HT1080 (cell line): ENCODE measurements around the gene MYBPH. TPM values are rescaled to one million over a fixed set of nuclear protein-coding genes. Genes with fewer than 3 reads are reported as not detected.
A peak's percentile ranks its signal among the peaks of the same experiment; 100 is the strongest.

Source experiments
- DNase-seq: peaks from one replicate; pipeline ENCODE4 v3.0.0-alpha.2; 2015; ENCODE audit warnings: low read depth
- total RNA-seq: library from RNA; depleted of rRNA; stranded (reverse); fragments of >200 nt; shearing (Covaris generic); gene quantifications from 2 replicates; pipeline ENCODE4 v1.2.3, GENCODE V29; 2014

The MYBPH gene
- total RNA-seq, 1 experiment from 2014 or later = not detected

DNA sequence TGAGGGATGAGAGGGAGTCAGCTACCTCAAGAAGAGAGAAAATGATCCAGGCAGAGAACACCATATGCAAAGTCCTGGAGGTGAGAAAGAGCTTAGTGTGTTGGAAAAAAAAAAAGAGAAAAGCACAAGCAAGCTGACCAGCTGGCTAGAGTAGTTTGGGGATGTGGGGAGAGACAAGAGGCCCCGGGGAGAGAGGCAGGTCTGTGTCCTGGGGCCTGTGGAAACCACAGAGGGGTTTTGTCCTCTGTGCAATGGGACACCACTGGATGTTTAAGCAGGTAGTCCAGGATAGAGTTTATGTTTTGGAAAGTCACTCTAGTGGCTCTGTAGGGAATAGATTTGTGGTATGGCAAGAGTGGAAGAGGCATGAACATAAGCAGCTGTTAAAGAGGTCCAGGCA, 25.3 kb upstream of the MYBPH start:
- no peak for DNase-seq

DNA sequence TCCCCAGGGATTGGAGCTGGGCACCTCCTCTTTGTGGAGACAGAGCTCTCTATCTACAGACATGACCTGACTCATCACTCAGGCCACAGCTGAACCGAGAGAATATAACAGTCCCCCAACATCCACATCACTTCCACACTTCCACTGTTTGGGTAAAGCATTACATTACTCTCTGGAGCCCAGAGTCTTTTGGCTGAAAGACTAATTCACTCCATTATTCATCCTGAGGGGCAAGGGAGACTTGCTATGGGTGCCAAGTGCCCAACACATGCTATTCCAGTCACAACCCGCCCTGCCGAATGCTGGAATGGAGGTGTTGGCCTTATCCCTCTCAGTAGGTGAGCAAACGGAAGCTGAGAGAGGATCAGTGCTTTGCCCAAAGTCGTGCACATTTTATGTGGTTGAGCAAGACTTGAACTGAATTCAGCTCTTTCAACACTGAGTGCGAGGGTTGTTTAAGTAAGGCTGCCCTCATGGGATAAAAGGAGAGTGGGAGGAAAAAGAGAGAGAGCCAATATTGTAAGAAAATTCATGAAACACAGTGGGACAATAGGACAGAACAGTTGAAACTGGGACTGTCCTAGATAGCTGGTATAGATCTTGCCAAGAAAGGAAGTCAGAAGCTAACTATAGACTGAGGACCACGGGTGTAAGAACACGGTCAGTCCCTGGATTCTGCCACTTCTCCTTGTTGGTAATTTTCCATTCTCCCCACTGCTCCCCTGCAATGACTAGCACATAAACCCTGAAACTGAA, 24.4 kb upstream of the MYBPH start:
- DNase-seq = peak; percentile 23

DNA sequence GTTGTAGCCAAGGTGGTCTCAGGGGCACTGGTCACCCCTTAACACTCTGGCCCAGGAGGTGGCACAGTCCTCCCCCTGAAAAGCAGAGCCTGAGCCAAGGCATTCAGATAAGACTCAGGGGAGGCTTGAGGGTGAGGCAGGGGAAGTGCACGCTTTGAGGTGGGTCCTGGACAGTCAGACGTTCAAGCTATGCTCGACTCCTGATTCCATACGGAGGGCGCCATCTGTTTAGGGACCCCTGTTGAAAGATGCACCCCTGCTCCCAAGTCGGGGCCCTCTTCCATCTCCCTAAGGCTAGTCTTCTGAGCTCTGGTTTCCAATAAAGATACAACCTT, 23.8 kb upstream of the MYBPH start:
- no peak for DNase-seq

DNA sequence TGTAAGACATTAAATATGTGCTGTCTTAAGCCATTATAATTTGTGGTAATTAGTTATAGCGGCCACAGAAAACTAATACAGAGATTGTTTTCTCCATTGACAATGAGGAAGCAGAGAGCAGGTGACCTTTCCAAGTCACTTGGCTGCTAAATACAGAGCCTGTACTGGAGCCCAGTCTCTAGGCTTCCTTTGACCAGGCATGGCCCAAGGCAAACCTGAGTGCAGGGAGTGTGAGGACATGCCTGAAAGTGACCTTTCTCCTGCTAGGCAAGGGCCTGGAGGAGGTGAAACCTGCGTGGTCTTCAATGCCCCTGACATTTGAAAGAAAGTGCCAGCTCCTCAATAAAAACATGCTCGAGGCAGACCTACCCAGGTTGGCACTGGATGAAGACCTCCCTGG, 23.4 kb upstream of the MYBPH start:
- DNase-seq = no peak

DNA sequence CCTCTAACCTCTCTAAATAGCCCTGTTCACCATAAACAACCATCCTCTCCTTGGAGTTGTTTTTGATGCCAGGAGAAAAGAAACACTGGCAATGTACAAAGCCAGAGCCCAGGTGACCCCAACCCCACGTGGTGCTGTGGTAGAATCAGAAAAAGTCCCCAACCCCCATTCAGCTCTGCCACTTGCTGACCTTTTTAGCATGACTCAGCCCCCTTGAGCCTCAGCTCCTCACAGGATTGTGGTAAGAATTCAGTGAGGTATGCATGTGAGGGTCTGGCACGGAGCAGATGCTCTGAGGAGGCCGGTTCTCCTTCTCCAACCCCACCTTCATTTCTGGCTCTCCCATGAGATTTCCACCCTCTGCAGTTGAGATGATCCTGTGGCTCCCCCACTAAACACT, 22.0 kb upstream of the MYBPH start:
- peak; percentile 83 for DNase-seq

DNA sequence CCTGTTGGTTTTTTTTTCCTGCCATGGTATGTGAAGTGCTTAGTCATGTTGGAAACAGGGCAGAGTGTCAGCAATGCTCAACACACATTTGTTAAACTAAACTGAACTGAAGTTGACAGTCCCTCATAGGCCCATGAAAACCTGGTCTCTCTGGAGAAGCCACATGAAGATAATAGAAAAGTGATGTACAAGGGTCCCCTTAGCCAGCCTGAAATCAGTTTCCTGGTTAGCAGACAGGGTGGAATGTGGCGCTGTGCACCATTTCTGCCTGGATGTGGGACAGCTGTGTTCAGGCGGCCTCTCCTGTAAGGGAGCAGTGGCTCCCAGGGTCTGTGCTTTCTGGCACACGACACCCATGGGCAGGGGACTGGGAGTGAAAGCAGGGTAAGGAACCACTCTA, 20.7 kb upstream of the MYBPH start:
- DNase-seq = no peak

DNA sequence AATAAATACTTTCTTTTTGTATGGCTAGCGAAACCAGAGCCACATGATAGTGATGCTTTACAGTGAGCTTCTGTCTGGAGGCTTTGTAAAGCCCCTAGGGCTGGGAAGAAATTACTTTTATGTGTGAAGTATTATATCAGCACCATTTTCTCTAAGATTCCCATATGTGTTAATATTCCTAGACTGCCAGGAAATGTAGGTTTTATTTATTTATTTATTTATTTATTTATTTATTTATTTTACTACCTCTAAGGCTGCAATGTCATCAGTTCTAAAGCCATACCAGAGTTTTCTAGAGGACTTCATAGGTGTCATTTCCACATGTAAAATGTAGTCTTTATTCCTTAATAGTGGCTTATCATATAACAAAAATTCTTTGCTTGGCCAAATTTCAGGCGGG, 15.3 kb upstream of the MYBPH start:
- no peak for DNase-seq

DNA sequence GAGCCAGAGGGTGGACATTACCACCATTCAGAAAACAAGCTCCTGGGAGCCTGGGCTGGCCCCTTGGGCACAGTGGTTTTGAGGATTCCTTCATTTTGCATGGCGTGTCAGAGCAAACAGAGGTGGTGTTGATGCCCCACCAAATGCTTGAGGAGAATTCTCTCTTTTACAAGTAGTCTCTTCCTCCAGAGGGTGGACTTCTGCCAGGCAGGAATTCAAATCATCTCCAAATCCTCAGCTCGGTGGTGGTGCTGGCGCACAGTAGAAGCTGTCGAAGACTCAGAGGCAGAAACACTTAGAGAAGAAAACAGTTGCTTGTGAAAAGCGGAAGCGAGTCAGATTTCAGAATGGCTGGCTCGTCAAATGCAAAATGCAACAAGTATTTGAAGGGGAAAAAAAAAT, 14.3 kb upstream of the MYBPH start:
- no peak for DNase-seq

DNA sequence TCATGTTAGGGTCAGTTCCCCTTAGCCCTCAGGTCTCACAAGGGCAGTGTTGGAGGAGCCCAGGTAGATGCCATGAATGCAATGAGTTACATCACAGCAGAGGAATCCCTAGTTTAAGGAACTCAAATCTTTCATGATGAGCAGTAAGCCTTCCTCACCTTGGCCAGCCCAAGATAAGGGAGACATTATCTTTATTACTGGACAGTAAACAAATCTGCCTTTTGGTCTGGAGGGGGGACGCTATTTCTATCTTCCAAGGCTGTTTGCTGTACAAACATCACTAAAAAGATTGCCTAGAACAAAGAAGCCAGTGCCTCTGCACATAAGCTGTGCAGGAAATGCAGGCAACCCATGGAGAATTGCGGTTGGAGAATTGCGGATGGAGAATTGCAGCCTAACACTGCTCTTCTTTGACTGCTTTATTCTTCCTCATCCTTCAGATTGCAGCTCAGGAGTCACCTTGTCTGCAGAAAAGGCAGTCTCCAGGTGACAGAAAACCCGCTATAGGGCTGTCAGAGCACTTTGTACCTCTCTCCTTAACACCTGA, 13.1 kb upstream of the MYBPH start:
- DNase-seq = no peak

DNA sequence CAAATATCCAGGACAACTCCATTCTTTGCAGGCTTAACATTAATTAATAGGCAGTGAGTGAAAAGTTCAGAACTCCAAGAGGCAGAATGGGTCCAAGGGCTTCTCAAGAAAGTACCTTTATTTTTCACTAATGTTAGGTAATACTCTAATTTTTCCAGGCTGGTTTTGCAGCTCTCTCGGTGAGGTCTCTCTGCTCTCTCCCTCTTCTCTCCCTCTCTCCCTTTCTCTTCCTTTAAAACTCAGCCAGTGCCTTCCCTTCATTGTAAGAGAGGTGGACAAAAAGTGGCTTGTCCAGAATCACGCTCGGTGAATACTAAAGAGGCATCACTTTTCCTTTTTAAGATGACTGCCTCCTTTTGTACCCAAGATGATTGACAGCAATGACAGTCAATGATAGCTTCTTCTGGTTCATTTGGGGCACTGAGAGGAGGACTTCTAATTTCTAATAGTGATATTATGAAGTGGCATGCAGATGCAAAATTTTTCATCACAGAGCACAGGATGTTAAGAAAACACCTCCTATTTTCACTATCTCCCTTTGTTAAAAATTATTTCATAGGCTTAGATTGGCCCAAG, 12.2 kb upstream of the MYBPH start:
- no peak for DNase-seq

DNA sequence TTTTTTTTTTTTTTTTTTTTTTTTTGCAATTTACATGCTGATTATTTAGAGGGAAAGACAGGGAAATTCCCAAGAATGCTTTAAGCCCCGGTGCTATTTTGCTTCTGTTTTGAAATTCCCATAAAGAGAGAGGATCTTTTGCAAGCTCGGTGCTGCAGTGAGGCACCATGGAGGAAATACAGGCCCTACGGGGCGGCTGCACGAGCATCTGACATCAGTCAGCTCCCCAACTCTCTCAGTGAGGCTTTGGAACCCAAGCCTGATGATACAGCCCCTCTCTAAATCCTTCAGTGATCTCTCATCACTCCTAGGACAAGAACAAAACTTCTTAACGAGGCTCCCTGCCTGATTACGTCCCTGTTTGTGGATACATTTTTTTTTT, 11.7 kb upstream of the MYBPH start:
- no peak for DNase-seq

DNA sequence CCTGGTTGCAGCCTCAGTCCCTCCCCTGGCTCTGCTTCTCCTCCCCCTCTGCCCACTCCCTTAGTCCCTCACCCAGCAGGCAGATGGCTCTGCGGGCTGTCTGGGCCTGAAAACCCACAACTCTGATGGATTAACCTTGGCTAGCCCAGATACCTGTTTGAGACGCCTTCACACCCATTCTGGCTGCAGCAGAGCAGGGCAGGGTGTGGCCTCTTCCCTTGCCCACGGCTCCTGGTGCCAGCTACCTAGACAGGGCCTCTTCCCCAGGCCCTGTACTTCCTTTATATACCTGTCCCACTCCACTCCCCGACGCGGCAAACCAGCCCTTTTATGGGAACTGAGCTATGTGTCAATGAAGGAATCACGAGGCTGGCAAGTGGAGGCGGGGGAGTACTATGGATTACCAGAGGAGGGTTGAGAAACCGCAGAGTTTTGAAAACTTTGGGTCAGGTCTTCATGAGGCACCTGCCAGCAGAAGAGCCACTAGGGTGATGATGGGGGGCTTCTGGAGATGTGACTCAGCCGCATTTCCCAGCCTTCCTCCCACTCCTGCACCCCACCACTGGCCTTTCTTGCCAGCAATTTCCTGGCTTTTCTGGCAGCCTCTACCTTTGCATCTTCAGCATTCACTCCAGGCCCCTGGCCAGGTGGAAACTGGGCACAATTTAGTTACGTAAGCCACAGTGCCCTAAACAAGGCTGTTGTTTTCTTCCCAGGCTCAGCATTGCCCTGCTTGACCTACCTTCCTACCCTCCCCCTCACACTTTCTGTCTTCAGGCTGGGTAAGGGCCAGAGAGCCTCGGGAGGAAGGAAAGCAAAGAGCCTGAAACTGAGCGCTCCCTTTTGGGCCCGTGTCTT, 11.0 kb upstream of the MYBPH start, which contains the start of gene CHI3L1:
CHI3L1 (minus strand) TSS at position 259 of the 858 bp plus-strand sequence; CDS start at position 178, 81 bp downstream.
- DNase-seq = peak; percentile 82

DNA sequence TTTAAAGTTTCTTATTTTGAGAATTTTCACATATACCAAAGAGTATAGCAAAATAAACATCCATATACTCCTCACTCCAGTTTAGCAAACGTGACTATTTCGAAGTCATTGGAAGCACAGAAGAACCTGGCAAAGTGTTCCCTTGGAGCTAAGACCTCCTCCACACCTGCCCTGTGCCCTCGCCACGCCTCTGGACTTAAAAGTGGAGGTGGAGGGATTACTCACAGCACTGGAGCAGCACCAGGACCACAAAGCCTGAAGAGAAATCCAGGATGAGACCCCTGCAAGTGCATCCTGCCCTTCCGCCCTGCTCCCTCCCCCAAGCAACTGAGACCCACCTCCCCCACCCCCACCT, 10.4 kb upstream of the MYBPH start:
- no peak for DNase-seq

DNA sequence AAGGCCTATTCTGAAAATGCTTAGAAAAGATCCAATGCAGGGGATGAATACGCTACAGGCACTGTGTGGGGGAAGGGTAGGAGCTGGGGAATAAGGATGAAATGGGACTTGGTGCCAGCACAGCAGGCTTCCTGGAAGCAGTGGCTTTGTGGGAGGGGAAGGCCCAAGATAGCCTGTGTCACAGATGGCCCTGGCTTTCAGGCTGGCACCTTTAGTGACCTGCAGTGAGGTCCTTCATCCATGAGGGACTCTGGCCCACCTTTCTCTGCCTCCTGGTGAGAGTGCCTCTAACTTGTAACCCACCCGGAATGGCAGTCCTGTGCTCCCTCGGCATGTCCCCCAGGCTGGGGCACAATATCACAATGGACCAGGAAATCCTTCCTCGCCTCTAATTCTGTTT, 10.0 kb upstream of the MYBPH start:
- DNase-seq = no peak

DNA sequence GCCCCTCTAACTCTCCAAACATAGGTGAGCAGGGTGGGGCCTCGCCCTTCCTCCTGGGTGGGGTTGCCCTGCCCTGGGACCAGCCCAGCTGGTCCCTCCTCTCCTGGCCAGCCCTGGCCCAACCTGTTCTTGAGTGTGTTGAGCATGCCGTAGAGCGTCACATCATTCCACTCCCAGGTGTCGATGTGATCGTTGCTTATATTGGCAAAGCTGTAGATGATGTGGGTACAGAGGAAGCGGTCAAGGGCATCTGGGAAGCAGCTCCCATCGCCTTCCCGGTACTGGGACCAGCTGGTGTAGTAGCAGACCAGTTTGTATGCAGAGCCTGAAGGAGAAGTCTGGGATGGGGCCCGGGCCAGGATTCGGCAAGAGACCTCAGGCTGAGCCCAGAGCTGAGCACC, 9.4 kb upstream of the MYBPH start:
- DNase-seq = no peak

DNA sequence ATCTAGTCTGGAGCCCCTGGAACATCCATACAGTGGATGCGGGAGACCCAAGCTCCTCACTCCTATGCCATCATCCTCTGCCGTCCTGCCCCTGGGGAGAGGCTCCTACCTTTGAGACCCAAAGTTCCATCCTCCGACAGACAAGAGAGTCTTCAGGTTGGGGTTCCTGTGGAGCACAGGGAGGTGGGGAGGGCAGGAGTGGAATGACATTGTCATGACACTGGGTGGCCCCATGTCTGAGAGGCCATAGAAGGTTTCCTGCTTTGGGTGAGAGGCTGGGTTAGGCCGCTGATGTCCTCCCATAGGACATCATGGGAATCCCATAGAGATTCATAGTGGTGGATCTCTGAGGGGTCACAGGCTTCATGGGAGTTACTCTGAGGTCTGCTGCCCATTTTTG, 8.8 kb upstream of the MYBPH start:
- no peak for DNase-seq

DNA sequence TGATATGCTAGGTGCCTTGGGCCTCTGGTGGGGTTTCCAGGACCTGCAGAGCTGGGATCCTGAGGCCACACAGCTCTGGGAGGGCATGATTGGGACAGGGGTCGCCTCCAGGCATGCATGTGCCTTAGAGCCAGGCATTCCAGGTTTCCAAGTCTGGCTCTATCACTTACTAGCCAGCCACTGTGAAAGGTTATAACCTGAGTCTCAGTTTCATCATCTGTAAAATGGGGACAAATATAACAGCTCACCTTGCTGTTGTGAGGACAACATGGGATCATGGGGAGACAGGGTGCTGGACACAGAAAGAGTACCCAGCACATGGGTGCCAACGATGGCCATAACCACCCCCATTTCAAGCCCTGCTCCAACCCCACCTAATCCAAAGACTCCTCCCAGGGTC, 8.2 kb upstream of the MYBPH start:
- no peak for DNase-seq

DNA sequence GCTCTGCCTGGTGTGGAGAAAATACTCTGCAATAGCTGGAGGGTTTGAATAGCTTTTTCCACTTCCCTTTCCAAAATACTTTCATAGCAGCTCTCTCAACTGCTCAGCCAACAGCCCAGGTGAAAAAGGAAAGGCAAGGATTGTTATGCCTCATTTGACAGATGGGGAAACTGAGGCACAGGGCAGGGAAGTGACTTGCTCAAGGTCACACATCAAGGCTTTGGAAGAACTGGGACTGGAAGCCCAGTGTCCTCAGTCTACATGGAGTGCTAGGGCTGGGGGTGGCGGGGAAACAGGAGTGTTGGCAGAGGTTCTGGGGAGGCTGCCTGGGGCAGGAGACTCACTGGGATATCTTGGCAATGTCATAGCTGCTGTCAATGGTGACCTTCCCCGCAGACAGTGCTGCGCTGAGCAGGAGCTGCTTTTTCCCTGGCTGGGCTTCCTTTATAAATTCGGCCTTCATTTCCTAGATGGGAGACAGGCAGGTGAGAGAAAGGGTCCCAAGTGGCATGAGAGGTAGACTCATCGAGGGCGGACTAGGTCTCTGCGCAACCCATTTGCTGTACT, 6.8 kb upstream of the MYBPH start:
- no peak for DNase-seq

DNA sequence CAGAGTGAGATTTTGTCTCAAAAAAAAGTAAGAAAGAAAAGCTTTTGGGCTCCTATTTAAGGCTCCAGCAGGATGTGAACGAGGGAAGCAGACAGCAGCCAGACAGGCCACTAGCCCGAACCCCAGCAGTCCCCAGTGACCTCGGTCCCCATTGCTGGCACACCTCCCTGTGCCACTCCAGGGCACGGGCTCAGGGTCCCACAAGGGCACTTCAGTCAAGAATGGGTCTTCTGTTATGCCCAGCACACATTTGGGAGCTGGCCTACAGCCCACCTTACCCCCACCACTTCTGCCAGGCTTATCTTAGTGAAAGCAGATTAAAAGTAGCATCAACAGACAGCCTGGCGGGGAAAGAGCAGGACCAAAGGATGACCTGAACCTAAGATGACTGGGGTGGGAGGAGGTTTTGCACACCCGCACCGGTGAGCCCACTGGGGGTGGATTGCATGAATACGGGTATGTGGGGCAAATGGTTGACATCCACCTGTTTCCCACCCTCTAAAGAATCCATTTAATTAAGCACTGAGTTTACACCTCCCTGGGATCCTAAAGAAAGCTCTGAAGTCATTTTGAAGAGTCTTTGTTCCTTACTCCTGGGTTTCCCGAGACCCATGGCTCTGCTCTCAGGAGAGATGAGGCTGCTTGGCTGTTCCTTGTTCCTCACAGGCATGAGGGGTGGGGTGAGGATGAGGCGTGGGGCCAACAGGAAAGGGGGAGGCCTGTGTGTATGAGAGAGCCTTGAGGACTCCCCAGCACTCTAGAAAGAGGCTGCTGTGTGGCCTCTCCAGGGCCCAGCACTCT, 6.2 kb upstream of the MYBPH start:
- DNase-seq = no peak

DNA sequence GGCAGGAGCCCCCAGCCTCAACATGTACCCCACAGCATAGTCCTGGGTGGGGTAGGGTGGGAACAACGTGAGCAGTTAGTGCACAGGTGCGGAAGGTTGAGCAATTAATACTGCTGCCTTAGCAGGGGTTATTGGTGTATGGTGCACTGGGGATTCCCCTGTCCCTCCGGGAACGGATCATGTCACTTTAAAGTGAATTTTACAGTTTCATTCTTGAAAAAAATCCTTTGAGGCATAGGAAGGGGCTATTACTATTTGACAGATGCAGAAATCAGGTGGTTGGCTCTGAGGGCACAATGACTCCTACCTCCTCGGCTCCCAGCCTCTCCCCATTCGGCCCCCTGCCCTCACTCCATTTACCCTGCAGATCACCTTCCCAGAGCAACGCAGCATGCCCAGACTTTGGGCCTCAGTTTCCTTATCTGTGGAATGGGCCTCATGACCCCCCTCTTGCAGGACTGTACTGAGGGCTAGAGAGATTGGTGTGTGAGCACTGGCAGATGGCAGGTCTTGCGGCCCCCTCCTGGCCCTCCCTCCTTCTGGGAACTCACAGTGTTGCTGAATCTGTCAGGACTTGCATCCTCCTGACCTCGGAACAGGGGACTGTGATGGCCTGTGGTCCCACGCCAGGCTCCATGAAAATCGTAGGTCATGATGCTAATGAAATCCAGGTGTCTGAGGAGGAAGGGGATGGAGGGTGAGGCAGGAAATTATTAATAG, 5.1 kb upstream of the MYBPH start:
- no peak for DNase-seq

DNA sequence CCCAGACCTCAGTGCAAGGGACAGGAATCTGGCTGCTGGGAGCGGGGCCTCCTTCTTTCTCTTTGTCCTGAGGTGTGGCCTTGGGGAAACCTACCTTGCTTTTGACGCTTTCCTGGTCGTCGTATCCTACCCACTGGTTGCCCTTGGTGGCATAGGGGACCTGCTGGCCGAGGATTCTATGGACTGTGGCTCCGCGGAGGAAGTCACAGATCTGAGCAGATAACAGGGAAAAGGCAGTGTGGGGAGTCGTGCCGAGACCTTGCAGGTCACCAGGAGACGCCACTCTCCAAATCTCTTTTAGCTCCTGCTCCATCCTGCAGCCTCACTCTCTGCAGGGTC, 4.0 kb upstream of the MYBPH start:
- no peak for DNase-seq
